GM12801 (cell line): ENCODE data around the gene CLPTM1L.

Source experiments
- CTCF ChIP-seq: IDR thresholded peaks from one replicate; pipeline ENCODE4 v1.5.1; 2011; ENCODE audit warnings: control low read depth; ENCODE audit not compliant: insufficient read length; ENCODE audit errors: extremely low read depth

The CLPTM1L gene

GRCh38 chr5:1300581-1301083 is 44.3 kb downstream of the CLPTM1L start:
- TF ChIP-seq CTCF = no peak

DNA sequence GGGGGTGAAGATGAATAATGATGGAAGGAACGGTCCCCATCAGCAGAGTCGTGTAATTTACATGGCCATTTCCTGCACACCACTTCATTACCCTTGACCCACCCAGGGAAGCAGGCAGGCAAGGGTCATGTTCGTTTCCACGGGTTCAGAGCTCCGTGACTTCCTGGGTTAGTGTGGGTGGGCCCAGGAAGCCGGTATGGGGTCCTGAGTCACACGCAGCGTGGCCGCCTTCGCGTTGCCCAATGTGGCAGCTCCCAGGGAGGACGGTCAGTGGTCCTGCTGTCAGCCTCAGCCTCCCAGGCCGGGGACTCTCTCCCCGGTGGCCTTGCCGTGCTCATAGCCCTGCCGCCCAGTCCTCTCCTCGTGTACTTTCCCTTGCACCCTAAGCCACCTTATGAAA is 44.9 kb downstream of the CLPTM1L start:
- no peak for TF ChIP-seq CTCF

DNA sequence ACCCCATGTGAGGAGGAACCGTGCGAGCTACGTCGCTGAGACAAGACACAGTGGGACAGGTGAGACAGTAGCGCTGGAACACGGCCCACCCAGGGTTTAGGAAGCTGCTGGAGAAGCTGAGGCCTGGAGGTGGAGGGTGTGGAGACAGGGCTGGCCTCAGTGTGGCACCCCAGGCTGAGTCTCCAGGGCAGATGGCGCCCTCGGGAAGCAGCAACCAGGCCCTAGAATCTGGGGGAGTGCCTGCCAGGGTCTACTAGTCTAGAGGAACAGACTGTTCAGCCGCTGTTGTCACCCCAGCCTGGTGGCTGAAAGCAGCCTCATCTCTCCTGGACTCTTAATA is 45.4 kb downstream of the CLPTM1L start:
- no peak for TF ChIP-seq CTCF

DNA sequence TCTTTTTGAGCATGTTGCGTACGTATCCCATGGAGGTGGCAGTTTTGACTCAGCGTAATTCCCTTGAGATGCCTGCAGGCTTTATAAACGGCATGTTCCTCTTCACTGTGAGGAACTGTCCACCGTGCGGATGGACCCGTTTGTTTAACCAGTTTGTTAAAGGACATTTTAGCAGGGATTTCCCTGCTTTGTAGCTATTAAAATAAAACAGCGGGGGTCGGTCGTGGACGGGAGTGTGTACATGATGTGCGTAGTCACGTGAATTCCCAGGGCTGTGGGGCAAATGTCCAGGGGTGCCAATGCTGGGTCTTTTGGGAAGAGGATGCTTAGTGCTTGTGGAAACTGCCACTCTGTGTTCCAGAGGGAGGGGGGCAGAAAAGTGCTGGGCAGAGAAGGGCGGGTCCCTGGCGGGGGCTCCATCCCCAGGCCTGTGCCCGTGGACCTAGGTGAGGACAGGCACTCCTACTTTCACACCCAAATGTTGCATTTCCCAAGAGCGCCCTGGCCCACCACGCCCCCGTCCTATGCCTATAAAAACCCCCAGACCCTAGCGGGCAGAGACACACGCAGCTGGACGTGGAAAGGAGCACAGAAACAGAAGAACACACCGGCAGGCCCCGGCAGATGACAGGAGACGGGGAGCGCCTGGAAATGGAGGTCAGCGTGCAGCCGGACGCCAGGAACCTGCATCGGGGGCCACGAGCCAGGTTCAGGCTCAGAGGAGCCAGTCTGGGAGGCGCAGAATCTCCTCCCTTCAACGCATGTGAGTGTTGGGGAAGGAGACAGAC is 46.0 kb downstream of the CLPTM1L start:
- no peak for TF ChIP-seq CTCF

DNA sequence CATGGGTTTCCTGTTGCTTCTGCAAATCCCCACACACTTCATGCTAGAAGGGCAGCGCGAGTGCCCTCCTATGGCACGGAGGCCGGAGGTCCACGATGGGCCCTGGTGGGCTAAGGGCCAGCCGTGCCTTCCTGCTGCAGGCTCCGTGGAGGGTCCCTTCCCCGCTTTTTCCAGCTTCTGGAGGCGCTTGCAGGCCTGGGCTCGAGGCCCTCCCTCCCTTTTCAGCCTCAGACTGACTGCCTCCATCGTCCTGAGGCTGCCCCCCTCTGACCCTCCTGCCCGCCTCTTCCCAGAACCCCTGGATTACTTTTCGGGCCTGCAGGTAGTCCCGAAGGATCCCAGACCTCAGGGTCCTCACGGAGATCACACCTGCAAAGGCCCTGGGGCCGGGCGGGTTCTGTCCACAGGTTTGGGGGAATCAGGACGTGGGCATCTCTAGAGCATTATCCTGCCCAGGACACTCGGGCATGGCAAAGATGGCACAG is 46.8 kb downstream of the CLPTM1L start:
- TF ChIP-seq CTCF = no peak

DNA sequence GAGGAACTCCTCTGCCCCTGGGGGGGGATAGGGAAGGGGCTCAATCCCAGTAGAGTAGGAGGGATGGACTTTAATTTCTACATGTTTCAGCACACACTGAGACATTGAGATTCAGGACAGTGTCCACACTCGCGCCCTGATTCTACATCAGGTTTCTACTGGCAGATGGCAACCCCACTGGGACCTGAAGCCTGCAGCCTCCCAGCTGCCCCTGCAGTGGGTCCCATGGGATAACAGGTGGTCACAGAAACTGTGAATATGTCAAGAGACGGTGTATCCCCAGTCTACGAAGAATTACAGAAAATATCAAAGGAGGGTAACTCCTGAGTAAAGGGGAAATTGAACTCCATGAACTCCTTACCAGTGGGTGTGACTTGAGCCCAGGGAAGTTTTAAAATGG is 47.7 kb downstream of the CLPTM1L start:
- TF ChIP-seq CTCF = no peak

GRCh38 chr5:1295650-1296037 is 49.3 kb downstream of the CLPTM1L start:
- TF ChIP-seq CTCF = no peak
